ENCODE measurements around the gene CD302. TPM values are rescaled to one million over a fixed set of nuclear protein-coding genes. Genes with fewer than 3 reads are reported as not detected.

CD302 gene
- total RNA-seq, 1 experiment from 2014 or later, result 3.3 TPM

DNA sequence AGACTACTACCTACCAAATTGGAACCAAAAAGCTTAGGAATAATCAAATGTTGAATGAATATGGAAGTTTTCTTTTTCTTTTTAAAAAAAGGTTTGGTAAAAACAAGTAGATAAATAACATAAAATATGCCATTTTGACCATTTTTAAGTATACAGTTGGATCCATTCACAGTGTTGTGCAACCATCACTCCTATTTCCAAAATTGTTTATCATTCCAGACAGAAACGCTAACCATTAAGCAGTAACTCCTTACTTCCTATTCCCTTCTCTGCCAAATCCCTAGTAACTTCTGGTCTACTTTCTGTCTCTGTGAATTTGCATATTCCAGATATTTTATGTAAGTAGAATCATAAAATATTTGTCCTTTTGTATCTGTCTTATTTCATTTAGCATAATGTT lies 39.8 kb downstream of the CD302 start:
- intact Hi-C loops (cut with micrococcal nuclease; ENCODE audit: unreplicated experiment) (no loop called here), in situ Hi-C loops (cut with HindIII; ENCODE audit: low pct_unique_long_range_greater_than_20kb, low sequenced_read_pairs) (no loop called here)
- BruUV-seq (replicated peaks), result no TSS peak
- ChIA-PET POLR2A (no interaction called here), CTCF (no interaction called here)
- Histone ChIP-seq H3K9me3 (ENCODE audit: control insufficient read depth, insufficient read depth, low read depth, low read length) (no peaks in the 10 kb centered on the region), H3K4me1 (ENCODE audit: control insufficient read depth, insufficient read depth, low read length) (peaks cover 10% of the 10 kb centered on the region), H3K27ac (ENCODE audit: low read length) (no peak overlapping the region), H3K27me3 (ENCODE audit: control insufficient read depth, insufficient read depth, low read length) (no peaks in the 10 kb centered on the region), H3K4me3 (ENCODE audit: low read depth in 2 of 2, low read length in 2 of 2) (no peak overlapping the region), H3K36me3 (ENCODE audit: control insufficient read depth, insufficient read depth, low read length) (peaks cover 42% of the 10 kb centered on the region)
- DNase-seq (ENCODE audit: low read depth, low spot score), result no peak
- no peak for TF ChIP-seq SIN3A (IDR thresholded peaks at IDR 0.05; ENCODE audit: borderline replicate concordance, insufficient read depth, low read depth, low read length)
- no peak for TF ChIP-seq CTCF (IDR thresholded peaks at IDR 0.05)
- TF ChIP-seq TCF7L2 (IDR thresholded peaks at IDR 0.05; ENCODE audit: low read depth, low read length), result no peak
- TF ChIP-seq POLR2AphosphoS5 (IDR thresholded peaks at IDR 0.05; ENCODE audit: low read depth, low read length), result no peak
- TF ChIP-seq REST (IDR thresholded peaks at IDR 0.05; ENCODE audit: insufficient read depth in 1 of 2, low read depth in 2 of 2, low read length in 1 of 2), result no peak
- no peak for ATAC-seq

DNA sequence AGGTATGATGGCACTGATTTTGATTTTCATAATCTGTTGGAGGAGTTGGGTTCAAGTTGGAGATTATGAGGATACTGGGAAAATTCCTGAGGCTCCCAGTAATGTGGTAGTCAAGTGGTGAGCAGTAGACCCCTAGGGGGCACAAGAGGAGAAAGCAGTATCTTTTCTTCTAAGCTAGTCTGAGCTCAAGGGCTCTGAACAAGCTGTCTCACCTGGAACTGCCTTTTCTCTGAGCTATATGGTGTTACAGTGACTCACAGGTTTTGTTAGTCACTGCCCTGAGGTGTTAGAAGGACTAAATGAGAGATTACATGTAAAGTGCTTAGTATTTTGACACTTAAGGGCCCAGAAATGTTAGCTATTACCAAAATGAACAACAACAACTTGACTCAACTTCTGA lies 42.2 kb downstream of the CD302 start:
- Histone ChIP-seq H3K36me3 (ENCODE audit: control insufficient read depth, insufficient read depth, low read length) (peaks cover 44% of the 10 kb centered on the region), H3K27me3 (ENCODE audit: control insufficient read depth, insufficient read depth, low read length) (no peaks in the 10 kb centered on the region), H3K4me3 (ENCODE audit: low read depth in 2 of 2, low read length in 2 of 2) (no peak overlapping the region), H3K9me3 (ENCODE audit: control insufficient read depth, insufficient read depth, low read depth, low read length) (no peaks in the 10 kb centered on the region), H3K27ac (ENCODE audit: low read length) (no peak overlapping the region), H3K4me1 (ENCODE audit: control insufficient read depth, insufficient read depth, low read length) (peaks cover 10% of the 10 kb centered on the region)
- peak; percentile 95 for ATAC-seq
- peak; percentile 43 for DNase-seq (ENCODE audit: low read depth, low spot score)
- intact Hi-C loops (cut with micrococcal nuclease; ENCODE audit: unreplicated experiment), result no loop called here
- BruUV-seq (replicated peaks), result no TSS peak
- in situ Hi-C loops (cut with HindIII; ENCODE audit: low pct_unique_long_range_greater_than_20kb, low sequenced_read_pairs), result no loop called here
- no peak for TF ChIP-seq TCF7L2 (IDR thresholded peaks at IDR 0.05; ENCODE audit: low read depth, low read length)
- no peak for TF ChIP-seq REST (IDR thresholded peaks at IDR 0.05; ENCODE audit: insufficient read depth in 1 of 2, low read depth in 2 of 2, low read length in 1 of 2)
- TF ChIP-seq CTCF (IDR thresholded peaks at IDR 0.05), result peak; percentile 61
- TF ChIP-seq POLR2AphosphoS5 (IDR thresholded peaks at IDR 0.05; ENCODE audit: low read depth, low read length), result no peak
- ChIA-PET CTCF (no interaction called here), POLR2A (no interaction called here)
